Breast epithelium (tissue), 3 donors: ENCODE results near the gene ZNF330.

Experiments
- POLR2A ChIP-seq: fragments of 450-650 bp; IDR thresholded peaks from one replicate; pipeline ENCODE4 v1.6.1; 2016; ENCODE audit warnings: antibody characterized with exemption, mild to moderate bottlenecking, moderate library complexity
- POLR2AphosphoS5 ChIP-seq, 3 donors: sonication (generic); formaldehyde crosslinking; IDR thresholded peaks; one replicate each; pipeline ENCODE4 v1.6.1; 2017; ENCODE audit warnings: antibody characterized with exemption in 3 of 3
- TF ChIP-seq, protein P1 (sequence below), 3 donors: fragments of 450-650 bp; IDR thresholded peaks; one replicate each; pipeline ENCODE4 v1.5.1; 2016 to 2017; ENCODE audit warnings: antibody characterized with exemption in 3 of 3, mild to moderate bottlenecking in 3 of 3, moderate library complexity in 3 of 3

DNA sequence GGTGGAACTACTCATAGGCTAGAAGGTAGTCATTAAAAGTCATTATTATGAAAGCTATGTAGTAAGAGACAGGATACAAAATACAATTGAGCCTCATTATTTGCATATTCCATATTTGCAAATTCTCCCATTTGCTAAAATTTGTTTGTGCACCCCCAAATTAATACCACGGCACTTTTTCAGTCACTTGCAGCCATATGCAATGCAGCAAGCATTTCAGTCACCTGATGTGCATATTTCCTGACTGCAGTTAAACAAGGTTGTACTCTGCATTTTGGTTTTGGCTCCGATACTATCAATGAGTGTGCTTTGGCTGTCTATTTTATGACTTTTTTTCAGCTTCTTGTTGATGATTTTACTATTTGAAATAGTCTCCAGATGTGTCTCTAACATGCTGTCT is 62.9 kb downstream of the ZNF330 start:
- TF ChIP-seq, protein P1, sequence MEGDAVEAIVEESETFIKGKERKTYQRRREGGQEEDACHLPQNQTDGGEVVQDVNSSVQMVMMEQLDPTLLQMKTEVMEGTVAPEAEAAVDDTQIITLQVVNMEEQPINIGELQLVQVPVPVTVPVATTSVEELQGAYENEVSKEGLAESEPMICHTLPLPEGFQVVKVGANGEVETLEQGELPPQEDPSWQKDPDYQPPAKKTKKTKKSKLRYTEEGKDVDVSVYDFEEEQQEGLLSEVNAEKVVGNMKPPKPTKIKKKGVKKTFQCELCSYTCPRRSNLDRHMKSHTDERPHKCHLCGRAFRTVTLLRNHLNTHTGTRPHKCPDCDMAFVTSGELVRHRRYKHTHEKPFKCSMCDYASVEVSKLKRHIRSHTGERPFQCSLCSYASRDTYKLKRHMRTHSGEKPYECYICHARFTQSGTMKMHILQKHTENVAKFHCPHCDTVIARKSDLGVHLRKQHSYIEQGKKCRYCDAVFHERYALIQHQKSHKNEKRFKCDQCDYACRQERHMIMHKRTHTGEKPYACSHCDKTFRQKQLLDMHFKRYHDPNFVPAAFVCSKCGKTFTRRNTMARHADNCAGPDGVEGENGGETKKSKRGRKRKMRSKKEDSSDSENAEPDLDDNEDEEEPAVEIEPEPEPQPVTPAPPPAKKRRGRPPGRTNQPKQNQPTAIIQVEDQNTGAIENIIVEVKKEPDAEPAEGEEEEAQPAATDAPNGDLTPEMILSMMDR (IDR thresholded peaks at IDR 0.05): no peak
- TF ChIP-seq POLR2A (no peak), POLR2AphosphoS5 (IDR thresholded peaks at IDR 0.05) (no peak)
